WERI-Rb-1 (cell line): ENCODE data around the gene ZNF337.
"Not testable (repeated sequence)": the region's sequence is repeated elsewhere in the genome, so short reads cannot be mapped to it uniquely, and the experiment has no call there.

Experiments used
- DNase-seq: peaks from one replicate; pipeline ENCODE4 v3.0.0-alpha.2; 2020
- H3K27ac ChIP-seq: fragments of 250-450 bp; sonication (Bioruptor Pico); 2 replicates; pipeline ENCODE4 v1.5.1; 2020; ENCODE audit warnings: mild to moderate bottlenecking, moderate library complexity
- H3K27me3 ChIP-seq: fragments of 250-450 bp; sonication (Bioruptor Pico); 2 replicates; pipeline ENCODE4 v1.5.1; 2021; ENCODE audit warnings: mild to moderate bottlenecking, low read depth, moderate library complexity; ENCODE audit not compliant: insufficient read depth, severe bottlenecking
- H3K36me3 ChIP-seq: fragments of 250-450 bp; sonication (Bioruptor Pico); 2 replicates; pipeline ENCODE4 v1.5.1; 2020; ENCODE audit warnings: mild to moderate bottlenecking, moderate library complexity
- H3K4me3 ChIP-seq: 2 replicates; pipeline ENCODE4 v1.5.1; 2011; ENCODE audit warnings: low read depth, mild to moderate bottlenecking, control low read depth, low read length
- H3K9me3 ChIP-seq: fragments of 250-450 bp; sonication (Bioruptor Pico); 2 replicates; pipeline ENCODE4 v1.5.1; 2021; ENCODE audit warnings: mild to moderate bottlenecking, moderate library complexity; ENCODE audit not compliant: severe bottlenecking
- TF ChIP-seq, protein P1 (sequence below): IDR thresholded peaks from 2 replicates; pipeline ENCODE4 v1.5.1; 2011; ENCODE audit warnings: low read depth, mild to moderate bottlenecking, control low read depth, inconsistent platforms, low read length

The ZNF337 gene

DNA sequence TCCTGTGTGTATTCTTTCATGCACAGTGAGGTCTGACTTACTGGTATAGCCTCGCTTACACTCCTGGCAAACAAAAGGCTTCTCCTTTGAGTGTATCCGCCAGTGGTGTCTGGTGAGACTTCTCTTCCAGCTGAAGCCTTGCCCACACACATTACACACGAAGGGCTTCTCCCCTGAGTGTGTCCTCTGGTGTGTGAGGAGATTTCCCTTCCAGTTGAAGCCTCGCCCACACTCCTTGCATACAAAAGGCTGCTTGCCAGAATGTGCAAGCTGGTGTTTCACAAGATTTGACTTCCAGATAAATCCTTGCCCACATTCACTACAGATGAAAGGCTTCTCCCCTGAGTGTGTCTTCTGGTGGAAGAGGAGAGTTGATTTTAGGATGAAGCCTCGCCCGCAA, 21.5 kb downstream of the ZNF337 start:
- H3K27ac ChIP-seq = no peak overlapping the region
- no peaks in the 10 kb centered on the region for H3K9me3 ChIP-seq
- TF ChIP-seq, protein P1, sequence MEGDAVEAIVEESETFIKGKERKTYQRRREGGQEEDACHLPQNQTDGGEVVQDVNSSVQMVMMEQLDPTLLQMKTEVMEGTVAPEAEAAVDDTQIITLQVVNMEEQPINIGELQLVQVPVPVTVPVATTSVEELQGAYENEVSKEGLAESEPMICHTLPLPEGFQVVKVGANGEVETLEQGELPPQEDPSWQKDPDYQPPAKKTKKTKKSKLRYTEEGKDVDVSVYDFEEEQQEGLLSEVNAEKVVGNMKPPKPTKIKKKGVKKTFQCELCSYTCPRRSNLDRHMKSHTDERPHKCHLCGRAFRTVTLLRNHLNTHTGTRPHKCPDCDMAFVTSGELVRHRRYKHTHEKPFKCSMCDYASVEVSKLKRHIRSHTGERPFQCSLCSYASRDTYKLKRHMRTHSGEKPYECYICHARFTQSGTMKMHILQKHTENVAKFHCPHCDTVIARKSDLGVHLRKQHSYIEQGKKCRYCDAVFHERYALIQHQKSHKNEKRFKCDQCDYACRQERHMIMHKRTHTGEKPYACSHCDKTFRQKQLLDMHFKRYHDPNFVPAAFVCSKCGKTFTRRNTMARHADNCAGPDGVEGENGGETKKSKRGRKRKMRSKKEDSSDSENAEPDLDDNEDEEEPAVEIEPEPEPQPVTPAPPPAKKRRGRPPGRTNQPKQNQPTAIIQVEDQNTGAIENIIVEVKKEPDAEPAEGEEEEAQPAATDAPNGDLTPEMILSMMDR = no peak
- DNase-seq = no peak
- H3K4me3 ChIP-seq = no peak overlapping the region
- H3K36me3 ChIP-seq = peaks cover 57% of the 10 kb centered on the region
- H3K27me3 ChIP-seq = no peaks in the 10 kb centered on the region

DNA sequence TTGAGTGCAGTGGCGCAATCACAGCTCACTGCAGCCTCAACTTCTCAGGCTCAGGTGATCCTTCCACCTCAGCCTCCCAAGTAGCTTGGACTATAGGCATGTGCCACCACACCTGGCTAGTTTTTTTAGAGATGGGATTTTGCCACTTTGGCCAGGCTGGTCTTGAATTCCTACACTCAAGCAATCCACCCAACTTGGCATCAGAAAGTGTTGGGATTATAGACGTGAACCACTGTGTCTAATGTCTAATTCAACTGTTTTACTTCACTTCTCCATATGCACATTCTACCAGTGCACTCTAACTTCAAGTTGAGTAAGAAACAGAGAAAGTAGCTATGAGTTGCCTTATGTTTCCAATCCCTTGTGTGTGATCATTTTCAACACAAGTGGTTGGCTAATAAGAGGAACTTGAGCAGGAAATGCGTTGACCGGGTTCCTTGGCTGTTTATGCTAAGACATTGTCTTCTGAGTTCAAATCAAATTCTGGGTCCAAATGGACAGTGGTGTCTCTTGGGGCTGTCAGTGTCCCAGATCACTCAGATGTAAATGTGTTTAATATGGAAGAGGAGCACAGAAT, 23.9 kb downstream of the ZNF337 start:
- peaks cover 41% of the 10 kb centered on the region for H3K36me3 ChIP-seq
- no peak for DNase-seq
- no peaks in the 10 kb centered on the region for H3K27me3 ChIP-seq
- no peak overlapping the region for H3K4me3 ChIP-seq
- TF ChIP-seq, protein P1 = no peak
- no peak overlapping the region for H3K27ac ChIP-seq
- H3K9me3 ChIP-seq = no peaks in the 10 kb centered on the region

DNA sequence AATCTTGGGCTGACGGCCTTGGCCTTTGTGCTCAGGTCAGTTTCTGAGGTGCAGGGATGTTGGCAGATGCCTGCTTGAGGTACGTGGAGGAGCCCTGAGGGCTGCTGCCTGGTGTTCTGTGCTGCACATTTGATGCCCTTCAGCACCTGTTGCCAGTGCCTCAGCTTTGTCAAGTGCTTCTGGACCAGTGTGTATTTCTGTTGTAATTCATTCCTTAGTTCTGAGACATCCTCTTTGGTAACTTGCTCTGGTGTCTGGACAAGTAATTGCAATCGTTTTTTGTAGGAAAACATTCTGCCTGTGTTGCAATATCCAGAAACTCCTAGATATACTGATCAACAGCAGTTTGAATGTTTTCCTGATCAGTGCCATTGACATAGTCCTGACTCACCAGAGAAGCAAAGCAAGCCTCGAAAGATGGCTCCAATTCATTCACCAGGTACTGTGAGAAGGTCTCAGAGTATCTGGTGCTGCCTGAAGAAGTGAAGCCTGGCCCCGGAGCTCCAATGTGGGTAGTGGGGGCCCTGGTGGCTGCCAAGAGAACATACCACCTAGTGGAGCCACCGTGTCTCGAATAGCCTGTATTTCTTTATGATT, 26.7 kb downstream of the ZNF337 start:
- TF ChIP-seq, protein P1 = 0 out of 2 replicates have a peak, but pooled peaks have one; percentile 14
- no peak overlapping the region for H3K27ac ChIP-seq
- H3K4me3 ChIP-seq = no peak overlapping the region
- DNase-seq = peak; percentile 14
- peaks cover 20% of the 10 kb centered on the region for H3K36me3 ChIP-seq
- H3K9me3 ChIP-seq = no peaks in the 10 kb centered on the region
- H3K27me3 ChIP-seq = no peaks in the 10 kb centered on the region

DNA sequence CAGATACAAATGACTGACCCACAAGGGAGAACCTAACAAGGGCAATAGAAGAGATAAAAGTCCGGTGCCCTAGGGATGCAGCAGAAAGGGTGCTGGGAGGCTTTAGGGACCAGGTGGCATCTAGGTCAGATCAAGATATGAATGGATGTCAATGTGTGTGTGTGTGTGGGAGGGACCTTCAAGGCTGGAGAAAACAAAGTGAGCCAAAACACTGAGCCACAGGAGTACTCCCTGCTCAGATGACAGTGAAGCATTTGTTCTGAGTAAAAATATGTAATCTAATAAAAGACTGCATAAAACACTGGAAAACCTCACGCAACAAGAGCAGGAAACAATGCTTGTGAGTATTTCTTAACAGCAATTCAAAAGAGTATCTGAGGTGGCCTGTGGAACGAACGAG, 28.2 kb downstream of the ZNF337 start:
- TF ChIP-seq, protein P1 = no peak
- H3K36me3 ChIP-seq = peaks cover 6% of the 10 kb centered on the region
- H3K9me3 ChIP-seq = no peaks in the 10 kb centered on the region
- DNase-seq = no peak
- no peak overlapping the region for H3K4me3 ChIP-seq
- no peak overlapping the region for H3K27ac ChIP-seq
- H3K27me3 ChIP-seq = no peaks in the 10 kb centered on the region

DNA sequence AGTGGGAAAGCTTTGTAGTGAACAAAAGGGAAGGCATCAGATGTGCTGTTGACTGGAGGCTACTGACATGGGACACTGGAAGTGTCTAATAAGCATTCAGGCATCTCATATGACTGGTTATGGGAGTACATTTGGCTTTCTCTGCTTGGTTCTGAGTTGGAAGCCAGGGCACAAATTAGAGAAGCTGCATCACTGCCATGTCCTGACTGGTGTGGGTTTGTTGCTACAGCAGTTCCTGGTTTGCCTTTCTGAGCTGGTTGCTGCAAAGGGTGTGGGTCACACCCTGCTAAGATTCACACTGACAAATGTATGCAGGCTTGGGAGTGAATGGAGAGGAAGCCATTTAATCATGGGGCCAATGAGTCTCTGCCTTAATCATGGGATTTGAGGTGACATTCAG, 36.7 kb downstream of the ZNF337 start:
- Histone ChIP-seq H3K27me3 (no peaks in the 10 kb centered on the region), H3K36me3 (no peaks in the 10 kb centered on the region), H3K27ac (no peak overlapping the region), H3K9me3 (no peaks in the 10 kb centered on the region), H3K4me3 (no peak overlapping the region)
- no peak for DNase-seq
- TF ChIP-seq, protein P1 = no peak

DNA sequence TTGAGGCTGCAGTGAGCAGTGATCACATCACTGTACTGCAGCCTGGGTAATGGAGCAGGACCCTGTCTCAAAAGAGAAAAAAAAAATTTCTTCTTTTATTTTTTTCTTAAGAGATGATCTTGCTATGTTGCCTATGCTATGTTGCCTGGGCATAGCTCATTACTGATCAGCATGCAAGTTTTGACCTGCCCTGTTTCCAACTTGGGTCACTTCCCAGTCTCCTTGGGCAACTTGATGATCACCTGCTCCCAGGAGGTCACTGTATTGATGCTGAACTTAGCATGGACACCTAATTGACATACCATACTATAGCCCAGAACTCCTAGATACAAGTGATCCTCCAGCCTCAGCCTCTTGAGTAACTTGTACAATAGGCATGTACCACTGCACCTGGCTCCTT, 42.2 kb downstream of the ZNF337 start:
- Histone ChIP-seq H3K27ac (no peak overlapping the region), H3K27me3 (no peaks in the 10 kb centered on the region), H3K36me3 (no peaks in the 10 kb centered on the region), H3K4me3 (no peak overlapping the region), H3K9me3 (no peaks in the 10 kb centered on the region)
- DNase-seq = no peak
- TF ChIP-seq, protein P1 = no peak

DNA sequence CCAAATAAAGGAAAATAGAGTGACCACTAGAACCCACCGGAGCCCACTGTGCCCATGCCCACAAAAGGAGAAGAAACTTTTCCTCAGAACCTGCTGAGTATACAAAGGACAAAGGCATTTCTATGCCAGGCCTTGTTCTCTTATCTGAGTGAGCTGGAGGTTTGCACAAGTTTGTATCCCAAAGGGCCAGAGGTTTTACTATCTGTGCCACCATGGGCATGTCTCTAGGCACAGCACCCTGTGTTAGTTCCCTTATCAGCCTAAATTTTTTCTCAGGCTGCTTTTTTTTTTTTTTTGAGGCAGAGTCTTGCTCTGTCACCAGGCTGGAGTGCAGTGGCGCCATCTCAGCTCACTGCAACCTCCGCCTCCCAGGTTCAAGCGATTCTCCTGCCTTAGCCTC, 43.8 kb downstream of the ZNF337 start:
- not testable (repeated sequence) for DNase-seq, H3K9me3 ChIP-seq, H3K27me3 ChIP-seq, H3K27ac ChIP-seq, H3K36me3 ChIP-seq, H3K4me3 ChIP-seq
